C4-2B (cell line): Measurements from ENCODE around the gene MED13L.

Experiments
- H3K27ac ChIP-seq: fragments of 450-650 bp; 2 replicates; pipeline ENCODE4 v1.5.1; 2017
- CTCF ChIP-seq: fragments of 450-650 bp; conservative IDR thresholded peaks from 2 replicates; pipeline ENCODE4 v1.5.1; 2017; ENCODE audit warnings: mild to moderate bottlenecking
- ZFX ChIP-seq: fragments of 450-650 bp; IDR thresholded peaks from 2 replicates; pipeline ENCODE4 v1.6.1; 2017

MED13L gene

GRCh38 chr12:116087399-116087798, 190.1 kb downstream of the MED13L start:
- H3K27ac ChIP-seq, result no peak overlapping the region
- TF ChIP-seq CTCF, result no peak
- TF ChIP-seq ZFX, result no peak

- no peak overlapping the region for H3K27ac ChIP-seq
- TF ChIP-seq CTCF (no peak), ZFX (no peak)
Observed at GRCh38 chr12:116080415-116080814, 197.1 kb downstream of the MED13L start.

GRCh38 chr12:116078396-116078795, 199.1 kb downstream of the MED13L start:
- no peak overlapping the region for H3K27ac ChIP-seq
- no peak for TF ChIP-seq CTCF
- TF ChIP-seq ZFX, result no peak

- no peak for TF ChIP-seq ZFX
- TF ChIP-seq CTCF, result no peak
- H3K27ac ChIP-seq, result no peak overlapping the region
Observed at GRCh38 chr12:116077431-116077830, 200.1 kb downstream of the MED13L start.

GRCh38 chr12:116076399-116076798, 201.1 kb downstream of the MED13L start:
- H3K27ac ChIP-seq, result peak overlapping the region; percentile 10; the same call in 1 of the 2 replicates
- TF ChIP-seq CTCF (no peak), ZFX (no peak)

GRCh38 chr12:116074686-116075085, 202.8 kb downstream of the MED13L start:
- no peak overlapping the region for H3K27ac ChIP-seq
- no peak for TF ChIP-seq CTCF
- TF ChIP-seq ZFX, result no peak

- TF ChIP-seq ZFX (no peak), CTCF (no peak)
- no peak overlapping the region for H3K27ac ChIP-seq
Observed at GRCh38 chr12:116071555-116072230, 205.8 kb downstream of the MED13L start.
